ENCODE data around the gene YRDC. TPM values are rescaled to one million over a fixed set of nuclear protein-coding genes. Genes with fewer than 3 reads are reported as not detected.

YRDC gene
- total and polyA plus RNA-seq, 2 of the 13 experiments (the other 11 are each of a cell fraction or from before 2014, with no cell fraction given): 27.5 to 29.2 TPM

DNA sequence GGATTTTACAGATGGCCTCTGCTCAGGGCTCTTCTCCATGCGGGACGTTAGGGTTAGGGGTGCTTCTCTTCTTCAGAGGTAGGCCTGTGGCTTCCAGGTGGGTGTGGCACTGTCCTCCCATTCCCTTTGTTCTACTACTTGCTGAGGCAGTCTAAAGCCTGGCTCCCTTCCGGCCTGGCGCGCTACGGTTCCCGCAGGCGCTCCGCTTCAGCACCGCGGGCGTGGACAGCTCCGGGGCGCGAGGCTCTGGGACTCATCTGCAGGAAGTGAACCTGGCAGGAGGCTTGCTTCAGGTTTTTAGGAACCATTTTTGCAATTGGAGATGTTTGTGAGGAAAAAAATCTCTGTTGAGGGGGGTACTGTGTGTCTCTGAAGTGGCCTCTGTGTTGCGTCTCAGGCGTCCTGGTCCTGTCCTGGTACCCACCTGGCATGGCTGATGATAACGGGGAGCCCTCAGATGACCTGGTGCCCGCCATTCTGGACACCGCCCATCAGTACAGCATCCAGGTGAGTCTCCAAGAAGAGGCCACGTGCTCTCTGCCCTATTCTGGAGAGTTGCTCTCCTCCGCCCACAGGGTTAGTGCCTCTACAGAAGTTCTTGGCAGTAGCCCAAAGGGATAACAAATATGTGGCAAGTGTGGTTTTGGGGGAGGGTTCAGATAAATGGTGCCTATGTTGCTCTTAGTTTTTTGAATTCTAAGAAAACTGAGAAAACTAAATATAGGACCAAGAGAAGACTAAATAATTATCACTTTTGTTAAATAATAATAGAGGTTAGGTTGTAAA, 12.5 kb downstream of the YRDC start (continued):
- TF ChIP-seq TRIM22 (IDR thresholded peaks at IDR 0.05) (no peak), ZNF343 (CRISPR knock-in tag; IDR thresholded peaks at IDR 0.05) (no peak), ZNF691 (CRISPR knock-in tag; IDR thresholded peaks at IDR 0.05; ENCODE audit: borderline replicate concordance, low read depth) (no peak), ZNF558 (CRISPR knock-in tag; IDR thresholded peaks at IDR 0.05; ENCODE audit: borderline replicate concordance) (no peak), SAP130 (CRISPR knock-in tag; IDR thresholded peaks at IDR 0.05; ENCODE audit: low read depth) (peak; percentile 45; the same call in 1 of the 2 replicates), ZNF597 (CRISPR knock-in tag; IDR thresholded peaks at IDR 0.05) (no peak), GABPB1 (CRISPR knock-in tag; IDR thresholded peaks at IDR 0.05) (peak; percentile 43; the same call in 1 of the 2 replicates), MYNN (CRISPR knock-in tag; IDR thresholded peaks at IDR 0.05; ENCODE audit: low read depth) (no peak), SMARCC2 (IDR thresholded peaks at IDR 0.05) (no peak), IKZF5 (CRISPR knock-in tag; IDR thresholded peaks at IDR 0.05) (no peak), GMEB2 (CRISPR knock-in tag; IDR thresholded peaks at IDR 0.05; ENCODE audit: low read depth) (no peak), ZNF629 (CRISPR knock-in tag; conservative IDR thresholded peaks at IDR 0.05) (no peak), ZNF616 (CRISPR knock-in tag; IDR thresholded peaks at IDR 0.05; ENCODE audit: low read depth) (no peak), ATF2 (CRISPR knock-in tag; IDR thresholded peaks at IDR 0.05) (no peak), ZNF143 (CRISPR knock-in tag; IDR thresholded peaks at IDR 0.05) (no peak), TBL1XR1 (IDR thresholded peaks at IDR 0.05; ENCODE audit: borderline replicate concordance, low read length, partially characterized antibody) (no peak), ZBTB46 (CRISPR knock-in tag; IDR thresholded peaks at IDR 0.05; ENCODE audit: borderline replicate concordance) (no peak), FOXP1 (IDR thresholded peaks at IDR 0.05) (no peak), FOXP1 (CRISPR knock-in tag; IDR thresholded peaks at IDR 0.05) (no peak), GATAD1 (CRISPR knock-in tag; IDR thresholded peaks at IDR 0.05) (no peak)

Measured in HepG2 (cell line).